Putamen (tissue), 1 donor: ENCODE results near the gene CDKN2C.
A peak's percentile ranks its signal among the peaks of the same experiment; 100 is the strongest.
"Not testable (repeated sequence)": the region's sequence is repeated elsewhere in the genome, so short reads cannot be mapped to it uniquely, and the experiment has no call there.

Experiments
- DNase-seq: peaks from one replicate; pipeline ENCODE4 v3.0.0-alpha.2; 2016; ENCODE audit warnings: low spot score

CDKN2C gene

GRCh38 chr1:50969611-50970508 lies at the start of gene CDKN2C:
Gene CDKN2C (plus strand): TSS chr1:50970245. CDS start chr1:50970369, 124 bp downstream.
- peak; percentile 79 for DNase-seq

- no peak for DNase-seq
Observed at GRCh38 chr1:50920409-50920808, 49.6 kb upstream of the CDKN2C start.

GRCh38 chr1:50921029-50921428 lies 49.0 kb upstream of the CDKN2C start:
- DNase-seq = no peak

GRCh38 chr1:50923564-50923963 lies 46.5 kb upstream of the CDKN2C start:
- DNase-seq = no peak

GRCh38 chr1:50929376-50929958 lies 40.6 kb upstream of the CDKN2C start:
- peak; percentile 24 for DNase-seq

GRCh38 chr1:50930193-50930592 lies 39.9 kb upstream of the CDKN2C start:
- DNase-seq = no peak

GRCh38 chr1:50930965-50931737 lies 38.9 kb upstream of the CDKN2C start:
- no peak for DNase-seq

GRCh38 chr1:50932043-50932442 lies 38.0 kb upstream of the CDKN2C start:
- not testable (repeated sequence) for DNase-seq

- not testable (repeated sequence) for DNase-seq
Observed at GRCh38 chr1:50933770-50934169, 36.3 kb upstream of the CDKN2C start.

GRCh38 chr1:50934838-50935237 lies 35.2 kb upstream of the CDKN2C start:
- no peak for DNase-seq

GRCh38 chr1:50935276-50935675 lies 34.8 kb upstream of the CDKN2C start:
- not testable (repeated sequence) for DNase-seq

- no peak for DNase-seq
Observed at GRCh38 chr1:50936321-50936720, 33.7 kb upstream of the CDKN2C start.

- no peak for DNase-seq
Observed at GRCh38 chr1:50940291-50940690, 29.8 kb upstream of the CDKN2C start.

GRCh38 chr1:50942334-50942733 lies 27.7 kb upstream of the CDKN2C start:
- no peak for DNase-seq

- DNase-seq = no peak
Observed at GRCh38 chr1:50949286-50949982, 20.6 kb upstream of the CDKN2C start.

GRCh38 chr1:50950396-50950795 lies 19.6 kb upstream of the CDKN2C start:
- no peak for DNase-seq

- DNase-seq = not testable (repeated sequence)
Observed at GRCh38 chr1:50952566-50952965, 17.5 kb upstream of the CDKN2C start.

- no peak for DNase-seq
Observed at GRCh38 chr1:50955116-50955515, 14.9 kb upstream of the CDKN2C start.

- no peak for DNase-seq
Observed at GRCh38 chr1:50959303-50959912, 10.6 kb upstream of the CDKN2C start.

GRCh38 chr1:50959913-50960844 lies 9.9 kb upstream of the CDKN2C start, which contains the start of gene FAF1:
Gene FAF1 (minus strand): TSS chr1:50960267. CDS start chr1:50959811, 456 bp downstream.
- DNase-seq = peak; percentile 96
